Measurements from ENCODE around the gene CCDC24.

GRCh38 chr1:43969416-43969745 lies 22.0 kb upstream of the CCDC24 start:
- no peak for TF ChIP-seq EZH2phosphoT487 (IDR thresholded peaks at IDR 0.05)
- no peak for TF ChIP-seq CTCF (IDR thresholded peaks at IDR 0.05)
